HG03196 (cell line): ENCODE measurements around the gene CNTN4.
"Not testable (repeated sequence)": the region's sequence is repeated elsewhere in the genome, so short reads cannot be mapped to it uniquely, and the experiment has no call there.

ENCODE experiments used
- ATAC-seq: cut with Tn5 transposase; IDR thresholded peaks from one replicate; pipeline ENCODE4 v1.9.1; 2021; ENCODE audit not compliant: unreplicated experiment

CNTN4 gene

GRCh38 chr3:2945121-2945520 lies 846.5 kb downstream of the CNTN4 start:
- no peak for ATAC-seq

GRCh38 chr3:2947536-2947935 lies 848.9 kb downstream of the CNTN4 start:
- ATAC-seq = no peak

- no peak for ATAC-seq
These were observed 850.2 kb downstream of the CNTN4 start for GRCh38 chr3:2948882-2949281.

GRCh38 chr3:2950159-2950558 lies 851.5 kb downstream of the CNTN4 start:
- ATAC-seq = no peak

- ATAC-seq = no peak
These were observed 858.4 kb downstream of the CNTN4 start for GRCh38 chr3:2957115-2957514.

- no peak for ATAC-seq
These were observed 859.9 kb downstream of the CNTN4 start for GRCh38 chr3:2958551-2958950.

- ATAC-seq = no peak
These were observed 862.9 kb downstream of the CNTN4 start for GRCh38 chr3:2961576-2961975.

- no peak for ATAC-seq
These were observed 869.2 kb downstream of the CNTN4 start for GRCh38 chr3:2967871-2968270.

GRCh38 chr3:2968475-2968874 lies 869.8 kb downstream of the CNTN4 start:
- ATAC-seq = no peak

GRCh38 chr3:2976212-2976611 lies 877.5 kb downstream of the CNTN4 start:
- ATAC-seq = no peak

GRCh38 chr3:2976796-2977195 lies 878.1 kb downstream of the CNTN4 start:
- ATAC-seq = no peak

GRCh38 chr3:2978977-2979732 lies 880.5 kb downstream of the CNTN4 start:
- ATAC-seq = no peak

GRCh38 chr3:2984005-2984830 lies 885.6 kb downstream of the CNTN4 start:
- ATAC-seq = no peak

GRCh38 chr3:2984831-2985220 lies 886.2 kb downstream of the CNTN4 start:
- no peak for ATAC-seq

GRCh38 chr3:2985479-2985878 lies 886.8 kb downstream of the CNTN4 start:
- no peak for ATAC-seq

GRCh38 chr3:2992534-2992933 lies 893.9 kb downstream of the CNTN4 start:
- ATAC-seq = no peak

GRCh38 chr3:2993130-2993529 lies 894.5 kb downstream of the CNTN4 start:
- ATAC-seq = not testable (repeated sequence)

- ATAC-seq = no peak
These were observed 895.1 kb downstream of the CNTN4 start for GRCh38 chr3:2993736-2994135.

- ATAC-seq = no peak
These were observed 896.5 kb downstream of the CNTN4 start for GRCh38 chr3:2995195-2995594.

GRCh38 chr3:3005146-3005744 lies 906.6 kb downstream of the CNTN4 start:
- ATAC-seq = no peak

- no peak for ATAC-seq
These were observed 914.8 kb downstream of the CNTN4 start for GRCh38 chr3:3013317-3014052.
